H9 (cell line): Measurements from ENCODE around the gene MRPL9. TPM values are rescaled to one million over a fixed set of nuclear protein-coding genes. Genes with fewer than 3 reads are reported as not detected.

Experiments used
- DNase-seq: peaks from one replicate; pipeline ENCODE4 v3.0.0-alpha.2; 2017
- H2AFZ ChIP-seq: one replicate; pipeline ENCODE4 v1.6.1; 2013; ENCODE audit warnings: mild to moderate bottlenecking, low read length, control low read depth, moderate library complexity
- H2AK5ac ChIP-seq: 2 replicates; pipeline ENCODE4 v1.6.1; 2013; ENCODE audit warnings: low read length, control low read depth, mixed read lengths; ENCODE audit not compliant: insufficient read length
- H2BK120ac ChIP-seq: one replicate; pipeline ENCODE4 v1.6.1; 2013; ENCODE audit warnings: low read depth, mild to moderate bottlenecking, low read length, control low read depth, inconsistent platforms; ENCODE audit not compliant: poor library complexity, severe bottlenecking
- H2BK12ac ChIP-seq: 2 replicates; pipeline ENCODE4 v1.6.1; 2013; ENCODE audit warnings: low read length, control low read depth, mixed read lengths, low read depth; ENCODE audit not compliant: insufficient read length
- H2BK15ac ChIP-seq: 2 replicates; pipeline ENCODE4 v1.6.1; 2013; ENCODE audit warnings: low read depth, low read length, control low read depth
- H2BK20ac ChIP-seq: one replicate; pipeline ENCODE4 v1.6.1; 2013; ENCODE audit warnings: low read depth, mild to moderate bottlenecking, low read length, control low read depth, inconsistent platforms; ENCODE audit not compliant: poor library complexity, severe bottlenecking
- H2BK5ac ChIP-seq: 2 replicates; pipeline ENCODE4 v1.6.1; 2013; ENCODE audit warnings: low read length, control low read depth, mixed read lengths; ENCODE audit not compliant: insufficient read length
- H3K14ac ChIP-seq: 2 replicates; pipeline ENCODE4 v1.6.1; 2013; ENCODE audit warnings: low read length, control low read depth; ENCODE audit not compliant: insufficient read depth
- H3K18ac ChIP-seq: 2 replicates; pipeline ENCODE4 v1.6.1; 2013; ENCODE audit warnings: low read depth, mild to moderate bottlenecking, mixed read lengths, low read length, control low read depth; ENCODE audit not compliant: insufficient read length
- H3K23ac ChIP-seq: 2 replicates; pipeline ENCODE4 v1.6.1; 2013; ENCODE audit warnings: low read length, control low read depth, mixed read lengths, low read depth; ENCODE audit not compliant: insufficient read length
- H3K23me2 ChIP-seq: 2 replicates; pipeline ENCODE4 v1.6.1; 2013; ENCODE audit warnings: low read depth, mild to moderate bottlenecking, mixed read lengths, low read length, control low read depth; ENCODE audit not compliant: insufficient read length, poor library complexity, severe bottlenecking
- H3K27ac ChIP-seq: 2 replicates; pipeline ENCODE4 v1.5.1; 2013; ENCODE audit warnings: low read length, control low read depth, mixed read lengths, low read depth; ENCODE audit not compliant: insufficient read length
- H3K27me3 ChIP-seq: 2 replicates; pipeline ENCODE4 v1.6.1; 2013; ENCODE audit warnings: low read length, control low read depth, inconsistent platforms; ENCODE audit not compliant: insufficient read depth
- H3K4ac ChIP-seq: 2 replicates; pipeline ENCODE4 v1.6.1; 2013; ENCODE audit warnings: low read depth, mild to moderate bottlenecking, control low read depth, inconsistent platforms, low read length, moderate library complexity
- H3K4me1 ChIP-seq: 2 replicates; pipeline ENCODE4 v1.6.1; 2013; ENCODE audit warnings: low read length, control low read depth, inconsistent platforms; ENCODE audit not compliant: insufficient read depth
- H3K4me2 ChIP-seq: 2 replicates; pipeline ENCODE4 v1.6.1; 2013; ENCODE audit warnings: low read length, control low read depth, mixed read lengths; ENCODE audit not compliant: insufficient read length, insufficient read depth
- H3K56ac ChIP-seq: 2 replicates; pipeline ENCODE4 v1.6.1; 2013; ENCODE audit warnings: low read depth, mild to moderate bottlenecking, mixed read lengths, low read length, control low read depth; ENCODE audit not compliant: insufficient read length
- H3K79me1 ChIP-seq: 2 replicates; pipeline ENCODE4 v1.6.1; 2013; ENCODE audit warnings: low read depth, mild to moderate bottlenecking, moderate library complexity, low read length, control low read depth, inconsistent platforms; ENCODE audit not compliant: insufficient read depth, poor library complexity, severe bottlenecking
- H3K79me2 ChIP-seq: 2 replicates; pipeline ENCODE4 v1.6.1; 2013; ENCODE audit warnings: low read length, control low read depth, inconsistent platforms; ENCODE audit not compliant: insufficient read depth
- H3K9ac ChIP-seq: 2 replicates; pipeline ENCODE4 v1.6.1; 2013; ENCODE audit warnings: low read length, control low read depth, mixed read lengths; ENCODE audit not compliant: insufficient read length; ENCODE audit errors: extremely low read depth
- H3K9me3 ChIP-seq: one replicate; pipeline ENCODE4 v1.6.1; 2013; ENCODE audit warnings: low read depth, low read length, inconsistent platforms; ENCODE audit not compliant: control insufficient read depth
- H3T11ph ChIP-seq: one replicate; pipeline ENCODE4 v1.6.1; 2013; ENCODE audit warnings: mild to moderate bottlenecking, low read length, control low read depth, inconsistent platforms
- H4K20me1 ChIP-seq: one replicate; pipeline ENCODE4 v1.6.1; 2013; ENCODE audit not compliant: control insufficient read depth, insufficient read length, insufficient read depth
- H4K5ac ChIP-seq: 2 replicates; pipeline ENCODE4 v1.6.1; 2013; ENCODE audit warnings: low read depth, mild to moderate bottlenecking, mixed read lengths, low read length, control low read depth; ENCODE audit not compliant: insufficient read length
- H4K8ac ChIP-seq: replicated peaks from 2 replicates; pipeline ENCODE4 v1.6.1; 2013; ENCODE audit warnings: low read length, control low read depth, mixed read lengths, low read depth; ENCODE audit not compliant: insufficient read length
- H4K91ac ChIP-seq: 2 replicates; pipeline ENCODE4 v1.6.1; 2013; ENCODE audit warnings: low read depth, mild to moderate bottlenecking, moderate library complexity, mixed read lengths, low read length, control low read depth; ENCODE audit not compliant: insufficient read length
- H3K27ac Mint-ChIP-seq, 3 experiments: 2 replicates in 2 of 3; 3 replicates in 1 of 3; pipeline ENCODE4 v1.8.0; 2020 to 2021; ENCODE audit warnings: mixed read lengths in 3 of 3, mild to moderate bottlenecking in 1 of 3, moderate library complexity in 1 of 3
- H3K27me3 Mint-ChIP-seq: 2 replicates; pipeline ENCODE4 v1.8.0; 2021; ENCODE audit warnings: low read depth, mild to moderate bottlenecking, moderate library complexity, mixed read lengths
- H3K36me3 Mint-ChIP-seq, 3 experiments: 2 replicates in 2 of 3; 3 replicates in 1 of 3; pipeline ENCODE4 v1.8.0; 2020 to 2021; ENCODE audit warnings: low read depth in 3 of 3, mixed read lengths in 3 of 3; ENCODE audit not compliant: insufficient read depth in 1 of 3
- H3K4me1 Mint-ChIP-seq, 2 experiments: 2 replicates each; pipeline ENCODE4 v1.8.0; 2020; ENCODE audit warnings: mixed read lengths in 2 of 2
- H3K4me3 Mint-ChIP-seq, 2 experiments: 2 replicates in 1 of 2; 3 replicates in 1 of 2; pipeline ENCODE4 v1.8.0; 2020 to 2021; ENCODE audit warnings: mild to moderate bottlenecking in 2 of 2, mixed read lengths in 2 of 2, moderate library complexity in 1 of 2
- H3K9me3 Mint-ChIP-seq, 2 experiments: 2 replicates in 1 of 2; 3 replicates in 1 of 2; pipeline ENCODE4 v1.8.0; 2020; ENCODE audit warnings: mild to moderate bottlenecking in 2 of 2, mixed read lengths in 2 of 2, moderate library complexity in 1 of 2
- WGBS: extraction: QIAGEN DNeasy Blood & Tissue Kit; methylation state at CpG from one replicate; pipeline ENCODE4 v1.1.7; 2013; ENCODE audit warnings: missing lambda C conversion rate, low lambda C conversion rate, mixed read lengths; ENCODE audit not compliant: insufficient read length; ENCODE audit errors: extremely low coverage; 5-methylcytosine and 5-hydroxymethylcytosine counted together
- total RNA-seq: library from RNA; stranded (reverse); gene quantifications from 2 replicates; pipeline ENCODE4 v1.2.1, GENCODE V29; 2021
- TF ChIP-seq, protein P1 (sequence below): fragments of 200-600 bp; sonication (generic); conservative IDR thresholded peaks from 3 replicates; pipeline ENCODE4 v1.8.0; 2021; ENCODE audit warnings: antibody characterized with exemption, mild to moderate bottlenecking

Gene MRPL9
- total RNA-seq, 1 experiment from 2014 or later = 102 TPM

DNA sequence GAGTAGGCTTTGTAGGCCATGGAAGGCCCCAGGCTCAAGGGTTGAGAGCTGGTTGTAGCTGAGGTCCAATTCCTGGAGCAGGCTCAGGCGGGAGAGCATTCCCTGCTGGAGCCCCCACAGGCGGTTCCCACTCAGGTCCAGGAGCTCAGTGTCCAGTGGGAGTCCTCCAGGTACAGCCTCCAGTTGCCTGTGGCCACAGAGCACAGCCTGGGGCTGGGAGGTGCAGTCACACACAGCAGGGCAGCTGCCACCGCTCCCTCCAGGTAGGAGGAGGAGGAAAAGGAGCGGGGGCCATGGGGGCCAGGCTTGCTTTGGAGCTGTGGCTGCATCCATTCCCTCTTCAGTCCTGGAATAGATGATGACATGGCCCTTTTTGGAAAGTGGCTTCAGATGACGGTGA, 39.1 kb upstream of the MRPL9 start:
- no peak overlapping the region for H2AFZ ChIP-seq
- Mint-ChIP-seq H3K27me3 (peaks cover 11% of the 10 kb centered on the region), H3K9me3 (no peaks in the 10 kb centered on the region), H3K4me1 (peaks cover 3 to 16% of the 10 kb centered on the region in 2 experiments; a peak in 3 of 4 replicates), H3K27ac (no peak overlapping the region; a peak in 1 of 7 replicates), H3K36me3 (no peaks in the 10 kb centered on the region), H3K4me3 (no peak overlapping the region)
- H3K79me2 ChIP-seq = no peaks in the 10 kb centered on the region
- no peaks in the 10 kb centered on the region for H4K20me1 ChIP-seq
- no peak overlapping the region for H3K56ac ChIP-seq
- H3K4me1 ChIP-seq = no peaks in the 10 kb centered on the region
- H3K14ac ChIP-seq = no peak overlapping the region
- no peak overlapping the region for H2AK5ac ChIP-seq
- H3K4me2 ChIP-seq = no peak overlapping the region
- no peak overlapping the region for H3K9ac ChIP-seq
- no peak overlapping the region for H2BK20ac ChIP-seq
- no peak overlapping the region for H2BK12ac ChIP-seq
- H3K23ac ChIP-seq = no peak overlapping the region
- TF ChIP-seq, protein P1, sequence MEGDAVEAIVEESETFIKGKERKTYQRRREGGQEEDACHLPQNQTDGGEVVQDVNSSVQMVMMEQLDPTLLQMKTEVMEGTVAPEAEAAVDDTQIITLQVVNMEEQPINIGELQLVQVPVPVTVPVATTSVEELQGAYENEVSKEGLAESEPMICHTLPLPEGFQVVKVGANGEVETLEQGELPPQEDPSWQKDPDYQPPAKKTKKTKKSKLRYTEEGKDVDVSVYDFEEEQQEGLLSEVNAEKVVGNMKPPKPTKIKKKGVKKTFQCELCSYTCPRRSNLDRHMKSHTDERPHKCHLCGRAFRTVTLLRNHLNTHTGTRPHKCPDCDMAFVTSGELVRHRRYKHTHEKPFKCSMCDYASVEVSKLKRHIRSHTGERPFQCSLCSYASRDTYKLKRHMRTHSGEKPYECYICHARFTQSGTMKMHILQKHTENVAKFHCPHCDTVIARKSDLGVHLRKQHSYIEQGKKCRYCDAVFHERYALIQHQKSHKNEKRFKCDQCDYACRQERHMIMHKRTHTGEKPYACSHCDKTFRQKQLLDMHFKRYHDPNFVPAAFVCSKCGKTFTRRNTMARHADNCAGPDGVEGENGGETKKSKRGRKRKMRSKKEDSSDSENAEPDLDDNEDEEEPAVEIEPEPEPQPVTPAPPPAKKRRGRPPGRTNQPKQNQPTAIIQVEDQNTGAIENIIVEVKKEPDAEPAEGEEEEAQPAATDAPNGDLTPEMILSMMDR = no peak
- no peak overlapping the region for H2BK5ac ChIP-seq
- H4K91ac ChIP-seq = no peak overlapping the region
- H3K23me2 ChIP-seq = no peaks in the 10 kb centered on the region
- no peak overlapping the region for H2BK120ac ChIP-seq
- 0 out of 2 replicates have a peak, but pooled peaks cover 2% of the 10 kb centered on the region for H3K27me3 ChIP-seq
- no peak overlapping the region for H2BK15ac ChIP-seq
- no peak for DNase-seq
- H3K9me3 ChIP-seq = no peaks in the 10 kb centered on the region
- H3K27ac ChIP-seq = no peak overlapping the region
- no peak overlapping the region for H4K8ac ChIP-seq
- no peak overlapping the region for H4K5ac ChIP-seq
- H3K4ac ChIP-seq = no peak overlapping the region; the same call in 1 of the 2 replicates
- no peaks in the 10 kb centered on the region for H3K79me1 ChIP-seq
- WGBS = no CpG with 5 or more reads among the region's 5 CpGs
- no peak overlapping the region for H3T11ph ChIP-seq
- no peak overlapping the region for H3K18ac ChIP-seq
